Peyer's patch (tissue), 4 donors: ENCODE data around the gene SASH1.

Experiments
- POLR2A ChIP-seq, 2 donors: fragments of 450-650 bp; IDR thresholded peaks; one replicate each; pipeline ENCODE4 v1.5.1; 2017; ENCODE audit warnings: antibody characterized with exemption in 2 of 2, mild to moderate bottlenecking in 2 of 2, moderate library complexity in 2 of 2
- TF ChIP-seq, protein P1 (sequence below), 6 experiments: fragments of 450-650 bp in 4 of 6; fragments of 200-600 bp in 2 of 6; sonication (generic) in 1 of 6; IDR thresholded peaks; one replicate each; pipeline ENCODE4 v1.5.1; 2017 to 2019; ENCODE audit warnings: antibody characterized with exemption in 6 of 6, mild to moderate bottlenecking in 3 of 6, moderate library complexity in 1 of 6

- TF ChIP-seq, protein P1, sequence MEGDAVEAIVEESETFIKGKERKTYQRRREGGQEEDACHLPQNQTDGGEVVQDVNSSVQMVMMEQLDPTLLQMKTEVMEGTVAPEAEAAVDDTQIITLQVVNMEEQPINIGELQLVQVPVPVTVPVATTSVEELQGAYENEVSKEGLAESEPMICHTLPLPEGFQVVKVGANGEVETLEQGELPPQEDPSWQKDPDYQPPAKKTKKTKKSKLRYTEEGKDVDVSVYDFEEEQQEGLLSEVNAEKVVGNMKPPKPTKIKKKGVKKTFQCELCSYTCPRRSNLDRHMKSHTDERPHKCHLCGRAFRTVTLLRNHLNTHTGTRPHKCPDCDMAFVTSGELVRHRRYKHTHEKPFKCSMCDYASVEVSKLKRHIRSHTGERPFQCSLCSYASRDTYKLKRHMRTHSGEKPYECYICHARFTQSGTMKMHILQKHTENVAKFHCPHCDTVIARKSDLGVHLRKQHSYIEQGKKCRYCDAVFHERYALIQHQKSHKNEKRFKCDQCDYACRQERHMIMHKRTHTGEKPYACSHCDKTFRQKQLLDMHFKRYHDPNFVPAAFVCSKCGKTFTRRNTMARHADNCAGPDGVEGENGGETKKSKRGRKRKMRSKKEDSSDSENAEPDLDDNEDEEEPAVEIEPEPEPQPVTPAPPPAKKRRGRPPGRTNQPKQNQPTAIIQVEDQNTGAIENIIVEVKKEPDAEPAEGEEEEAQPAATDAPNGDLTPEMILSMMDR (IDR thresholded peaks at IDR 0.05), result no peak
- no peak for TF ChIP-seq POLR2A (IDR thresholded peaks at IDR 0.05)
Measured at GRCh38 chr6:148307405-148307804, 35.2 kb upstream of the SASH1 start.
